Astrocyte (in vitro differentiated cells and primary cell): ENCODE measurements around the gene GATA6.

Experiments
- CTCF ChIP-seq: IDR thresholded peaks from 2 replicates; pipeline ENCODE4 v1.5.1; 2011; ENCODE audit warnings: low read depth, mild to moderate bottlenecking, inconsistent platforms, low read length, moderate library complexity; ENCODE audit not compliant: insufficient read depth
- EZH2 ChIP-seq: IDR thresholded peaks from 2 replicates; pipeline ENCODE4 v1.6.1; 2012; ENCODE audit warnings: mild to moderate bottlenecking, low read length, inconsistent platforms; ENCODE audit not compliant: insufficient read depth

- TF ChIP-seq EZH2 (no peak), CTCF (no peak)
These were observed 55.0 kb downstream of the GATA6 start for GRCh38 chr18:22224339-22224738.
